GM08714 (cell line): ENCODE data around the gene ZNF260.
A peak's percentile ranks its signal among the peaks of the same experiment; 100 is the strongest.
"Not testable (repeated sequence)": the region's sequence is repeated elsewhere in the genome, so short reads cannot be mapped to it uniquely, and the experiment has no call there.

ENCODE experiments used
- H3K4me3 ChIP-seq: fragments of 200-500 bp; sonication (Bioruptor generic); 2 replicates; pipeline ENCODE4 v1.5.1; 2014; ENCODE audit warnings: mild to moderate bottlenecking, low read length, inconsistent platforms
- ZNF274 ChIP-seq: IDR thresholded peaks from 2 replicates; pipeline ENCODE4 v1.6.1; 2012; ENCODE audit warnings: mild to moderate bottlenecking, low read depth, low read length

Gene ZNF260

DNA sequence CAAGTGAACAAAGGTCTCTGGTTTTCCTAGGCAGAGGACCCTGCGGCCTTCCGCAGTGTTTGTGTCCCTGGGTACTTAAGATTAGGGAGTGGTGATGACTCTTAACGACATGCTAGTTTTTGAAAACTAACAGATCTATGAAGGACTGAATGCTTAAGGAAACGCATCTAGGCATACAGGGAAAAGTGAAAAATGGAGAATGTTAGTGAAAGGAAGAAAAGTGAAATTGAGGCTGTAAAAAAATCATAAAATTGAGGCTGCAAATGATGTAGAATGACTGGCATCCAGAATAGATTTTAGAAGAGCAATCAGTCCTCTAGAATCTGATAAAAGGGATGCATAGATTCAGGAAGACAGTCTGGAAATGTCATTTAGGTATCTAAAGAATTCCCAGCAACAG is 3.5 kb downstream of the ZNF260 start:
- H3K4me3 ChIP-seq, result no peak overlapping the region
- TF ChIP-seq ZNF274, result no peak

DNA sequence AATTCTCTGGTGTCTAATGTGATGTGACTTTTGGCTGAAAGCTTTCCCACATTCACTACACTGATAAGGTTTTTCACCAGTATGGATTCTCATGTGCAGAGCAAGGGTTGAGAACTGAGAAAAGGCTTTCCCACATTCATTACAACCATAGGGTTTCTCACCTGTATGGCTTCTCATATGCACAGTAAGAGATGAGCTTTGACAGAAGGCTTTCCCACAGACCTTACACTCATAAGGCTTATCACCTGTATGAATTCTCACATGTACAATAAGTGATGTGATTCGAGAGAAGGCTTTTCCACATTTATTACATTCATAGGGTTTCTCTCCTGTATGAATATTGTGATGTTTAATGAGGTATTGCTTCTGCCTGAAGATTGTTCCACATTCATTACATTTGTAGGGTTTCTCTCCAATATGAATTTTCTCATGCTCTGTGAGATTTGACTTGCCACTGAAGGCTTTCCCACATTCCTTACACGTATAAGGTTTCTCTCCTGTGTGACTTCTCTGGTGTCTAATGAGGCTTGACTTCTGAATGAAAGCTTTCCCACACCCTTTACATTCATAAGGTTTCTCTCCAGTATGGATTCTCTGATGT is 14.0 kb downstream of the ZNF260 start:
- H3K4me3 ChIP-seq, result no peak overlapping the region
- TF ChIP-seq ZNF274, result peak; percentile 72

DNA sequence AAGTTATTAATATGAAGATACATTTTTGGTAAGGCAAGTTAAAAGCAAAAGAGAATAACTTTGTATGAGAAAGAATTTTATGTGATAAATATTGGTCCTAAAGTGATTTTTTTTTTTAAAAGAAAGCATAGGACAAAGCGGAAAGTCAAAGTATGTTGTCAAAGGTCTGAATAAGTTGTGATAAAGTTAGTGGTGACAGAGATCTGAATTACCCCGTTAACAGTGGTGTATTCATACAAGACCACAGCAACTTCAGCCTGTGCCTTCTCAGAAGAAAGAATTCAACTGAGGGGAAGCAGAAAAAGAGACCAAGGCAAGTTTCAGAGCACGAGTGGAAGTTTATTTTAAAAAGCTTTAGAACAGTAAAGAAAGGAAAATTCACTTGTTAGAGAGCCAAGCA is 19.7 kb downstream of the ZNF260 start:
- no peak overlapping the region for H3K4me3 ChIP-seq
- no peak for TF ChIP-seq ZNF274

DNA sequence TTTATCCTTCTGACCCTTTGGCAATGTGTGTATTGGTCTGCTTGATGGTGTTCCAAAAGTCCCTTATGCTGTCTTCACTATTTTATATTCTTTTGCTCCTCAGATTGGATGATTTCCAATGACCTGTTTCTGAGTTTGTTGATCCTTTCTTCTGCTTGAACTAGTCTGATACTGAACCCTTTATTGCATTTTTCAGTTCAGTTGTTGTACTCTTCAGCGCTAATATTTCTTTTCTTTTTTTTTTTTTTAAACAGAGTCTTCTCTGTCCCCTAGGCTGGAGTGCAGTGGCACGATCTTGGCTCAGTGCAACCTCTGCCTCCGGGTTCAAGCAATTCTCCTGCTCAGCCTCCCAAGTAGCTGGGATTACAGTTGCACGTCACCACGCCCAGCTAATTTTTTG is 26.1 kb downstream of the ZNF260 start:
- TF ChIP-seq ZNF274, result no peak
- no peak overlapping the region for H3K4me3 ChIP-seq

DNA sequence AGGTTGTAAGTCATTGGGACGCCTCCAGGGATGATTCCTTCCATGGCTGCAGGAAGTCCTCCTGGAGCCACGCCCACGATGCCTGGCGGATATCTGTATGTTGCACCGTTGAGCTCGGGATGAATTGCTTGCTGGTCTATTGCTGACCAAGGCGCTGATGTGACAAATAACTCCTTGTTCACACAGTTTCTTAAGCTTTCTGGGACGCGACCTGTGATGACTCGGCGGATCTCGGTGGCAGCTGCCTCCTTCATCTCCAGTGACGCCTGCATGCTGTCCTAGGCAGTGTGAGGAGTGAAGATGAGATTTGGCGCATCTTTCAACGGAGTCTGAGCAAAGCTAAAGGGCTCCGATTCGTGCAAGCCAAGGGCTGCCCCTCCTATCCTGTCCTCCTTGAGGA is 31.1 kb downstream of the ZNF260 start:
- TF ChIP-seq ZNF274, result no peak
- no peak overlapping the region for H3K4me3 ChIP-seq

DNA sequence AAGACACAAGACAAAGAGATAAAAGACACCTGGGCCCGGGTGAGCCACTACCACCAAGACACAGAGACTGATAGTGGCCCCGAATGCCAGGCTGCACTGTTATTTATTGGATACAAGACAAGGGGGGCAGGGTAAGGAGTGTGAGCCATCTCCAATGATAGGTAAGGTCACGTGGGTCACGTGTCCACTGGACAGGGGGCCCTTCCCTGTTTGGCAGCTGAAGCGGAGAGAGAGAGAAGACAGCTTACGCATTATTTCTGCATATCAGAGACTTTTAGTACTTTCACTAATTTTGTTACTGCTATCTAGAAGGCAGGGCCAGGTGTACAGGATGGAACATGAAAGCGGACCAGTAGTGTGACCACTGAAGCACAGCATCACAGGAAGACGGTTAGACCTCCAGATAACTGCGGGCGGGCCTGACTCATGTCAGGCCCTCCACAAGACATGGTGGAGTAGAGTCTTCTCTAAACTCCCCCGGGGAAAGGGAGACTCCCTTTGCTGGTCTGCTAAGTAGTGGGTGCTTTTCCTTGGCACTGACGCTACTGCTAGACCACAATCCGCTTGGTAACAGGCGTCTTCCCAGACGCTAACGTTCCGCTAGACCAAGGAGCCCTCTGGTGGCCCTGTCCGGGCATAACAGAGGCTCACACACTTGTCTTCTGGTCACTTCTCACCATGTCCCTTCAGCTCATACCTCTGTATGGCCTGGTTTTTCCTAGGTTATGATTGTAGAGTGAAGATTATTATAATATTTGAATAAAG is 35.2 kb downstream of the ZNF260 start:
- H3K4me3 ChIP-seq, result not testable (repeated sequence)

DNA sequence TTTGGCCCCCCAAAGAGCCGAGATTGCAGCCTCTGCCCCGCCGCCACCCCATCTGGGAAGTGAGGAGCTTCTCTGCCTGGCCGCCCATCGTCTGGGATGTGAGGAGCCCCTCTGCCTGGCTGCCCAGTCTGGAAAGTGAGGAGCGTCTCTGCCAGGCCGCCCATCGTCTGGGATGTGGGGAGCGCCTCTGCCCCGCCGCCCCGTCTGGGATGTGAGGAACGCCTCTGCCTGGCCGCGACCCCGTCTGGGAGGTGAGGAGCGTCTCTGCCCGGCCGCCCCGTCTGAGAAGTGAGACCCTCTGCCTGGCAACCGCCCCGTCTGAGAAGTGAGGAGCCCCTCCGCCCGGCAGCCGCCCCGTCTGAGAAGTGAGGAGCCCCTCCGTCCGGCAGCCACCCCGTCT is 37.2 kb downstream of the ZNF260 start:
- not testable (repeated sequence) for H3K4me3 ChIP-seq

DNA sequence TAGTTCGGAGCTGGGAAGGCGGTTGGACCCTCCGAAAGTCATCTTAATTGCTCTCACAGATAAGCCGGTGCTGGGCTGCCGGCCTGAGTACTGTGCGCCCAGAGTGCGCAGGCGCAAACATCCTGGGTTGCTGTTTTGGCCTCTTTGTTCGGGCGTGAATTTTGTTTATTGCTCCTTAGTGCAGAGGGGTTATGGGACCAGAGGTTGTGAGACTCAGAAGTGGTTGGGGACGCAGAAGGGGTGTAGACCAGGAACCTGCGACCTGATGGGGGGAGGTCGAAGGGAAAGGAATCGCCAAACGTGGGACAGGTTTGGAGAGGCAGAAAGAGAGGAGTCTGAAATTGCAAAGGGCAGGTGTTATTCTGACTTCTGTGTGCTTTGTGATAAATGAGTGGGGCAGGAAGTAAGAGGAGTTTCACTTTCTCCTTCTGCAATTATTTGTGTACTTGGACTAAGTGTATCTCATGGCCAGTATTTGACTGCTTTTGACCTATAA is 38.1 kb downstream of the ZNF260 start:
- peak overlapping the region; percentile 69 for H3K4me3 ChIP-seq
- no peak for TF ChIP-seq ZNF274

DNA sequence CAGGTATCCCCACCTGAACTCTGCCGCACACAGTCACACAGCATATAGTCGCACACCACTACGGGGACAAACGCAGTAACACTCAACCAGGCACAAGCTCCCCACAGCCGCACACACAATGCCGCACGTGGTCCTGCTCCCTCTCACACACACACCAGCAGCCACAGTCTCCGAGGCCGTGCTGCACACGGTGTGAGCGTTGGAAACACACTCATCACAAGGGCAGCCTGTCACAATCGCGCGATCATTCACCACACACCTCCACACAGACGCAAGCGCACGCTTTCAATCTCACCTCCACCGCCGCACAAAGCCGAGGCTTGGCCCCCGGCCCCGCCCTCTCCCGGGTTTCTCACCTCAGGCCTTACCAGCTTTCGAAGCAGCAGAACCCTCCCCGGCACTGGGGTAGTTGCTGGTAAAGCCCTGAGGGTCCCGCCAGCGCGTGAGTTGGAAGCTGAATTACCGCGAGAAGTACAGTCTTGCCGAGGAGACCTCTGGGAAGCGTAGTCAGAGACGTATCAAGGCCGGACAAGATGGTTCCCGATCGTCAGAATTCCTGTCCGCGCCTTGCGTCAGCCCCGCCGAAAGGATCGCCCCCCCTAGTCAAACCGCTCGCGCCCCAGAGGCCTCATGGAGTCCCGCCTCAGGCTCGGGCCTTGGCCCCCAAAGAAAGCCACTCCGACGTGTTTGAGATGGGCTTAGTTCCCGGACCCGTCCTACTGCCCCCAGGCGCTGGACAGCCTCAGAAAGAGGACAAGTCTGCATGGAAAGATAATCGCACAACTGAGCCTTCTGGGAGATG is 38.8 kb downstream of the ZNF260 start, which contains the start of gene ZNF566:
Gene ZNF566, minus strand, starts transcription at position 444 of the 802 bp plus-strand sequence. CDS start 13,004 bp downstream, outside the sequence.
- no peak for TF ChIP-seq ZNF274
- peak within 1 kb of the TSS; percentile 69 for H3K4me3 ChIP-seq

DNA sequence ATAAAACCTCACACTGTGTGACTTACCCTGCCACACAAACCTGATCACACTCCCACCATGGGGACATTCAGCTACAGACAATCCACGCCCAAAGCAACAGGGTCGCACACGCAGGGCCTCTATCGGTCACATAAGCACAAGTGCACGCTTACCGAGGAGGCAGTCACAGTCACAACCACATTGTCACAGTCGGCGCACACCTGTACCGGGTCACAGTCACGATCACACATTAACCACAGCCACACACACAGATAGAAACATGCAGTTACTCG is 39.3 kb downstream of the ZNF260 start:
- TF ChIP-seq ZNF274, result no peak
- H3K4me3 ChIP-seq, result peak overlapping the region; percentile 69

DNA sequence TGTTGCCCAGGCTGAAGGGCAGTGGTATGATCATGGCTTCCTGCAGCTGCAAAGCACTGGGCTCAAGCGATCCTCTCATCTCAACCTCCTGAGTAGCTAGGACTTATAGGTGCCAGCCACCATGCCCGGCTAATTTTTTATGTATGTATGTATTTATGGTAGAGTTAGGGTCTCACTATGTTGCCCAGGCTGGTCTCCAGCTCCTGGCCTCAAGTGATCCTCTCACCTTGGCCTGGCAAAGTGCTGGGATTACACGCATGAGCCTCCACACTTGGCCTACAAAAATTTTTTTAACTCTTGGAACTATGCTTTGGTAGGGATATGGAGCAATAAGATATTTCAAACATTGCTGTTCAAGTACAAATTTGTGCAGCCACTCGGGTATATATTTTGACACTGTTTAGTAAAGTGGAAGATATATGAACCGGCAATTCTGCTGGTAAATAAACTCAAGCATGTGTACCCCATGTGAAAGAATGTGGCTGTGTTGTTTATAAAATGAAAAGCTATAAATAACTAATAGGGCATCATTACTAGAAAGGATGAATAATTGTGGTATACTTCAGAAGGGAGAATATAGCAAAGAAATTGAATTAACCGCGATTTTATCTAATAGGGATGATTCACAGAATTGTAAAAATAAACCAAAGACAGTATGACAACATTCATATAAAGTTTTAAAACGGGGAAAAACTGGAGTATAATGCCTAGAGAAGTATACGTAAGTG is 39.8 kb downstream of the ZNF260 start:
- H3K4me3 ChIP-seq, result peak overlapping the region; percentile 69
- TF ChIP-seq ZNF274, result no peak

DNA sequence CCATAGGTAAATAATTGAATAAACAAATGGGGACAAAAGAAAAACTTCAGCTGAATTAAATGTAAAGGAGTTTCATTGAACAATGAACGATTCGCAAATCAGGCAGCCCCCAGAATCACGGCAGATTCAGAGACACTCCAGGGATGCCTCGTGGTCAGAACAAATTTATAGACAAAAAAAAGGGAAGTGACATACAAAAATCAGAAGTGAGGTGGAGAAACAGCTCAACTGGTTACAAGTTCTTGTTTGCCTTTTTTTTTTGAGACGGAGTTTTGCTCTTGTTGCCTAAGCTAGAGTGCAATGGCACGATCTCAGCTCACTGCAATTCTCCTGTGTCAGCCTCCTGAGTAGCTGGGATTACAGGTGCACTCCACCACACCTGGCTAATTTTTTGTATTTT is 44.4 kb downstream of the ZNF260 start:
- H3K4me3 ChIP-seq, result no peak overlapping the region
- TF ChIP-seq ZNF274, result no peak

DNA sequence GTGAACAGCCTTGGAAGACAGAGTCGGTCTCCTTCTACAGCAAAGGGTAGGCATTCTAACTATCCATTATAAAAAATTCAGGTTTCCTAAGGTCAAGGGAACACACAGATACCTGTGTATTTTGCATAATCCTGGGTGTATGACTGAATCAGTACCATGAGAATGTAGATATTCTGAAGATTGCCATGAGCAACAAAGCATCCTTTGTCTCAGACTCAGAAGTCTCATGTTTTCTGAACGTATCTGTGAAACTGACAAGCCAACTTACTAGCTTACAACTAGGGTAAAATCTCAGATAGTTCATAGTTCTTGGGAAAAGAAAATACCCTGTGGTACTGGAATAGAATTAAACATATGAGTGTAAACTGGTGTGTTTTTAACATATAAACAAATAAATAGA is 45.2 kb downstream of the ZNF260 start:
- no peak for TF ChIP-seq ZNF274
- H3K4me3 ChIP-seq, result no peak overlapping the region
